Measurements from ENCODE around the gene PCDHB5.
"Not testable (repeated sequence)": the region's sequence is repeated elsewhere in the genome, so short reads cannot be mapped to it uniquely, and the experiment has no call there.

The PCDHB5 gene

DNA sequence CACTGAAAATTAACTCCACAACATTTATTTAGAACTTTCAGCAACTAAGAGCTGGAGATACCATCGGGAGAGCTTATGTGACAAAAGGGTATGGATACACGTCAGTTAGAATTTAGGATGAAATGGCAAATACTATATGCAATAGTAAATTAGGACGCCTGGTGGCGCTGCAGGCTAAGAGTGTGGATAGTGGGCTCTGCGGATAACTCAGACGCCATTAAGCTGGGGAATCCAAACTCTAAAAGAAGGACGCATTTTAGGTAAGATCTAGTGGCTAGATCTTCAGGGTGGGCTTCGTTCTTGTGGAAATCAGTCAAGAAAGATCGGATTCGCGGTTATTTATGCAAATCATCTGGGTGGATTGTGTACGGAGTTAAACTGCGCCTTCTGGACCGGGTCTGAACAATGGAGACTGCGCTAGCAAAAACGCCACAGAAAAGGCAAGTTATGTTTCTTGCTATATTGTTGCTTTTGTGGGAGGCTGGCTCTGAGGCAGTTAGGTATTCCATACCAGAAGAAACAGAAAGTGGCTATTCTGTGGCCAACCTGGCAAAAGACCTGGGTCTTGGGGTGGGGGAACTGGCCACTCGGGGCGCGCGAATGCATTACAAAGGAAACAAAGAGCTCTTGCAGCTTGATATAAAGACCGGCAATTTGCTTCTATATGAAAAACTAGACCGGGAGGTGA is at the start of gene PCDHB5:
TSS of gene PCDHB5 (plus strand) at position 177 of the 688 bp plus-strand sequence. CDS start at position 406, 229 bp downstream.
- DNase-seq: peak; percentile 11

GRCh38 chr5:141094481-141095262 is 40.3 kb upstream of the PCDHB5 start, which contains the start of gene PCDHB2:
Gene PCDHB2 (plus strand): TSS chr5:141094615. CDS start chr5:141094791, 176 bp downstream.
- peak; percentile 83 for DNase-seq

- DNase-seq: no peak
Observed at GRCh38 chr5:141095263-141095641, 39.8 kb upstream of the PCDHB5 start.

- not testable (repeated sequence) for DNase-seq
Observed at GRCh38 chr5:141096181-141096580, 38.8 kb upstream of the PCDHB5 start.

- not testable (repeated sequence) for DNase-seq
Observed at GRCh38 chr5:141096586-141096985, 38.4 kb upstream of the PCDHB5 start.

- peak; percentile 30 for DNase-seq
Observed at GRCh38 chr5:141100243-141100805, 34.7 kb upstream of the PCDHB5 start, which contains the start of gene PCDHB3. Gene PCDHB3 (plus strand): TSS chr5:141100473. CDS start chr5:141100650, 177 bp downstream.

DNA sequence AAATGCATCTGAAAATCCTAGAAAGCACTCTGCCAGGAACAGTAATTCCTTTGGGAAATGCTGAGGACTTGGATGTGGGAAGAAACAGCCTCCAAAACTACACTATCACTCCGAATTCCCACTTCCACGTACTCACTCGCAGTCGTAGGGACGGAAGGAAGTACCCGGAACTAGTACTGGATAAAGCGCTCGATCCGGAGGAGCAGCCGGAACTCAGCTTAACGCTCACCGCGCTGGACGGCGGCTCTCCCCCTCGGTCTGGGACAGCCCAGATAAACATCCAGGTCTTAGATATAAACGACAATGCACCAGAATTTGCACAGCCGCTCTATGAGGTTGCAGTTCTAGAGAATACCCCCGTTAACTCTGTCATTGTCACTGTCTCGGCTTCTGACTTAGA is 33.9 kb upstream of the PCDHB5 start:
- no peak for DNase-seq

GRCh38 chr5:141102070-141102469 is 32.9 kb upstream of the PCDHB5 start:
- DNase-seq: not testable (repeated sequence)

DNA sequence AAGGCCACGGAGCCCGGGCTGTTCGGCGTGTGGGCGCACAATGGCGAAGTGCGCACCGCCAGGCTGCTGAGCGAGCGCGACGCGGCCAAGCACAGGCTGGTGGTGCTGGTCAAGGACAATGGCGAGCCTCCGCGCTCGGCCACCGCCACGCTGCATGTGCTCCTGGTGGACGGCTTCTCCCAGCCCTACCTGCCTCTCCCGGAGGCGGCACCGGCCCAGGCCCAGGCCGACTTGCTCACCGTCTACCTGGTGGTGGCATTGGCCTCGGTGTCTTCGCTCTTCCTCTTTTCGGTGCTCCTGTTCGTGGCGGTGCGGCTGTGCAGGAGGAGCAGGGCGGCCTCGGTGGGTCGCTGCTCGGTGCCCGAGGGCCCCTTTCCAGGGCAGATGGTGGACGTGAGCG is 32.5 kb upstream of the PCDHB5 start:
- not testable (repeated sequence) for DNase-seq

DNA sequence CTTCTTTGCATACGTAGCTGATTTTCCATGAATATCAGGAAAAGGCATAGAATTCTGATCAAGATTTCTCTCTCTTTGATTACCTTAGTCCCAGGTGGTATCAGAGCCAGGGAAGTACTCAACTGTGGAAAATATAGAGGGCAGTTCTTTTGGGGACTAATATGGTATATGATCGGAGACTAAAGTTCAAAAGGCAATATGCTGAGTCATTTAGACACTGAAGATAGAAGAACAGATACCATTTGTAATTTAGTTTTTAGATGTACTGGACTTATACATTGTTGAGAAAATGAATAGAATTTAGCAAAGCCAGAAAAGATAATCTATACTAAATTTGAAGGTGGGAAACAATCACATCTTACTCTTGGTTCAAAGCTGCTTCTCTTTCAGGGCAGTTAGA is 29.7 kb upstream of the PCDHB5 start:
- DNase-seq: no peak

DNA sequence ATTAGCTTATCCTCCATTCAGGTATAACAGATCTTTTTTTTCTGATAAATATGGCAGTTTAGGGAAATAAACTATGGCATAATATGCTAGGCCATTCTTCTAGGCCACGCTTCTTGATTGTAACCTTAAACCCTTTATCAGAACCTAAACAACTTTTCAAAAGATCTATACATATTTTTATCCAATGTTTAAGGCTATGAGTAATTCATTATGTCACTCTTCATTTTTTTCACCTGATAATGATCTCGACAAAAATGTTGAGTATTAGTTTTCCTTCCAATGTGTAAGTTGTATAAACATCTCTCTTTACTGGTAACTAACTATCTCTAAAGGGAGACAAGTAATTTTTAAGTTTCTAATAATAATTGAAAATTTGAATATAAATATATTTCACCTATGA is 15.8 kb upstream of the PCDHB5 start:
- DNase-seq: no peak

- peak; percentile 2 for DNase-seq
Observed at GRCh38 chr5:141121563-141121962, 13.4 kb upstream of the PCDHB5 start, which contains the start of gene PCDHB4. Gene PCDHB4 (plus strand): TSS chr5:141121818. CDS start chr5:141121999, 181 bp downstream.

DNA sequence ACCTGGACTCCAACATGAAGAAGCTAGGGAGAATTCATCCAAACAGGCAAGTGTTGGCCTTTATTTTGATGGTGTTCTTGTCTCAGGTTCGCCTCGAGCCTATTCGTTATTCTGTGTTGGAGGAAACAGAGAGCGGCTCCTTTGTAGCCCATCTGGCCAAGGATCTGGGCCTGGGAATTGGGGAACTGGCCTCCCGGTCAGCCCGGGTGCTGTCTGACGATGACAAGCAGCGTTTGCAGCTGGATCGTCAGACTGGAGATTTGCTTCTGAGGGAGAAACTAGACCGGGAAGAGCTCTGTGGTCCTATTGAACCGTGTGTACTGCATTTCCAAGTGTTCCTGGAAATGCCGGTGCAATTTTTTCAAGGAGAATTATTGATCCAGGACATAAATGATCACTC is 13.0 kb upstream of the PCDHB5 start:
- no peak for DNase-seq

GRCh38 chr5:141123396-141124135 is 11.4 kb upstream of the PCDHB5 start:
- not testable (repeated sequence) for DNase-seq

GRCh38 chr5:141127305-141127704 is 7.7 kb upstream of the PCDHB5 start:
- DNase-seq: no peak

DNA sequence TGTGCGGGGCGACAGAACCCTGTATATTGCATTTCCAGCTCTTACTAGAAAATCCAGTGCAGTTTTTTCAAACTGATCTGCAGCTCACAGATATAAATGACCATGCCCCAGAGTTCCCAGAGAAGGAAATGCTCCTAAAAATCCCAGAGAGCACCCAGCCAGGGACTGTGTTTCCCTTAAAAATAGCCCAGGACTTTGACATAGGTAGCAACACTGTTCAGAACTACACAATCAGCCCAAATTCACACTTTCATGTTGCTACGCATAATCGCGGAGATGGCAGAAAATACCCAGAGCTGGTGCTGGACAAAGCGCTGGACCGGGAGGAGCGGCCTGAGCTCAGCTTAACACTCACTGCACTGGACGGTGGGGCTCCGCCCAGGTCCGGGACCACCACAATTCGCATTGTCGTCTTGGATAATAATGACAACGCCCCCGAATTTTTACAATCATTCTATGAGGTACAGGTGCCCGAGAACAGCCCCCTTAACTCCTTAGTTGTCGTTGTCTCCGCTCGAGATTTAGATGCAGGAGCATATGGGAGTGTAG is 786 bp downstream of the PCDHB5 start:
- DNase-seq: no peak

GRCh38 chr5:141137346-141137745 is 2.3 kb downstream of the PCDHB5 start:
- not testable (repeated sequence) for DNase-seq

DNA sequence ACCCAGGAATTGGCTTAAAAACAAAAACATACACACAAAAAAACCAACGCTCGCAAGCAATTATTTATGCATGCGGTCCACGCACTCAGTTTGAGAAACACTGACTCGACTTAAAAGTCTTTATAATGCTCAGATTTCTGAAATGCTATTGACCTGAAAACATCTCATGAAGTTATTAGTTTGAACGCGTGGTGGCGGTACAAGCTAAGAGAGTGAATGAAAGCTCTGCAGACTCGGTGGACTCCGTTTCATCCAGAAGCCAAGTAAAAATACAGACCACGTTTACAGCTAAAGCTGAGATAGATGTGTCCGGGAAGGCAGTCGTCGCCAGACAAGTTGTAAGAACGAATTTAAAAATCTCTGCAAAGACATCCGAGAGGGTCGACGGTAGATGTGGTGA is 14.8 kb downstream of the PCDHB5 start, which contains the start of gene PCDHB6:
TSS of gene PCDHB6 (plus strand) at position 246 of the 400 bp plus-strand sequence. CDS start 201 bp downstream, outside the sequence.
- DNase-seq: peak; percentile 12

- no peak for DNase-seq
Observed at GRCh38 chr5:141150224-141150992, 15.4 kb downstream of the PCDHB5 start.

DNA sequence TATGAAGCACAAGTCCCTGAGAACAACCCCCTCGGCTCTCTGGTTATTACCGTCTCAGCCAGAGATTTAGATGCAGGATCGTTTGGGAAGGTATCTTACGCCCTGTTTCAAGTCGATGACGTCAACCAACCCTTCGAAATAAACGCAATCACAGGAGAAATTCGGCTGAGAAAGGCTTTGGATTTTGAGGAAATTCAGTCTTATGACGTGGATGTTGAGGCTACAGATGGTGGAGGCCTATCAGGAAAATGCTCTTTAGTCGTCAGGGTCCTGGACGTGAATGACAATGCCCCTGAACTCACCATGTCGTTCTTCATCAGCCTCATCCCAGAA is 16.0 kb downstream of the PCDHB5 start:
- DNase-seq: no peak

GRCh38 chr5:141151632-141152031 is 16.6 kb downstream of the PCDHB5 start:
- DNase-seq: not testable (repeated sequence)

GRCh38 chr5:141152096-141152495 is 17.1 kb downstream of the PCDHB5 start:
- DNase-seq: not testable (repeated sequence)

All from OCI-M1 (cell line).